SK-N-SH (cell line): ENCODE measurements around the gene TM4SF4. TPM values are rescaled to one million over a fixed set of nuclear protein-coding genes. Genes with fewer than 3 reads are reported as not detected.
A peak's percentile ranks its signal among the peaks of the same experiment; 100 is the strongest.

Experiments
- CTCF ChIA-PET: fragments of 300-600, 350-600 bp; formaldehyde crosslinking; extraction: SDS; loops from one replicate; lab custom pipeline; 2021; lab: Yijun Ruan, JAX
- POLR2A ChIA-PET: fragments of 350-600 bp; sonication (Branson Sonifier 250); formaldehyde crosslinking; extraction: SDS; loops from one replicate; lab custom pipeline; 2020; ENCODE audit warnings: antibody characterized with exemption, inconsistent platforms; lab: Yijun Ruan, JAX
- DNase-seq: peaks from one replicate; pipeline ENCODE4 v3.0.0; 2012
- H2AFZ ChIP-seq: fragments of 200-600 bp; sonication (generic); 2 replicates; pipeline ENCODE4 v1.8.1; 2016; ENCODE audit warnings: antibody characterized with exemption, mild to moderate bottlenecking, low read depth
- H3F3A ChIP-seq: fragments of 200-600 bp; sonication (generic); replicated peaks from 2 replicates; pipeline ENCODE3; 2016; ENCODE audit warnings: antibody characterized with exemption, mild to moderate bottlenecking; ENCODE audit not compliant: insufficient read depth
- H3K27ac ChIP-seq, 2 experiments: fragments of 200-500 bp in 1 of 2; fragments of 200-600 bp in 1 of 2; sonication (Bioruptor generic) in 1 of 2; sonication (generic), shearing (Covaris generic) in 1 of 2; 2 replicates each; pipeline versions ENCODE4 v1.5.1 to v1.6.1; 2014 to 2016; ENCODE audit warnings: low read depth in 2 of 2, inconsistent platforms in 1 of 2, low read length in 1 of 2, mild to moderate bottlenecking in 1 of 2, mixed read lengths in 1 of 2
- H3K27me3 ChIP-seq: fragments of 200-600 bp; sonication (generic), shearing (Covaris generic); 2 replicates; pipeline ENCODE4 v1.6.1; 2016; ENCODE audit warnings: mixed run types; ENCODE audit not compliant: insufficient read depth
- H3K36me3 ChIP-seq, 2 experiments: fragments of 200-500 bp in 1 of 2; fragments of 200-600 bp in 1 of 2; sonication (Bioruptor generic) in 1 of 2; sonication (generic) in 1 of 2; replicated peaks in 1 of 2; 2 replicates each; pipeline versions ENCODE3 to v1.5.1; 2014 to 2016; ENCODE audit warnings: low read length in 1 of 2, mild to moderate bottlenecking in 1 of 2; ENCODE audit not compliant: insufficient read depth in 2 of 2, control insufficient read depth in 1 of 2
- H3K4me1 ChIP-seq, 2 experiments: fragments of 200-500 bp in 1 of 2; fragments of 200-600 bp in 1 of 2; sonication (Bioruptor generic) in 1 of 2; sonication (generic), shearing (Covaris generic) in 1 of 2; 2 replicates each; pipeline versions ENCODE4 v1.5.1 to v1.6.1; 2014 to 2016; ENCODE audit warnings: low read depth in 1 of 2, low read length in 1 of 2, mixed run types in 1 of 2; ENCODE audit not compliant: insufficient read depth in 2 of 2, control insufficient read depth in 1 of 2
- H3K4me2 ChIP-seq: fragments of 200-600 bp; sonication (generic), shearing (Covaris generic); 2 replicates; pipeline ENCODE4 v1.6.1; 2017; ENCODE audit warnings: mixed run types
- H3K4me3 ChIP-seq, 2 experiments: fragments of 200-500 bp in 1 of 2; fragments of 200-600 bp in 1 of 2; sonication (Bioruptor generic) in 1 of 2; sonication (generic), shearing (Covaris generic) in 1 of 2; 2 replicates each; pipeline versions ENCODE4 v1.5.1 to v1.8.1; 2014 to 2016; ENCODE audit warnings: low read depth in 2 of 2, inconsistent platforms in 1 of 2, low read length in 1 of 2, mild to moderate bottlenecking in 1 of 2, mixed read lengths in 1 of 2, moderate library complexity in 1 of 2
- H3K79me2 ChIP-seq: fragments of 200-600 bp; sonication (generic); 2 replicates; pipeline ENCODE4 v1.8.1; 2017; ENCODE audit warnings: mild to moderate bottlenecking; ENCODE audit not compliant: insufficient read depth
- H3K9ac ChIP-seq: fragments of 200-600 bp; sonication (generic); 2 replicates; pipeline ENCODE4 v1.6.1; 2017; ENCODE audit warnings: mixed run types
- H3K9me2 ChIP-seq: fragments of 200-600 bp; sonication (generic); 2 replicates; pipeline ENCODE4 v1.6.1; 2017; ENCODE audit warnings: mixed run types
- H3K9me3 ChIP-seq: fragments of 200-600 bp; sonication (generic); 2 replicates; pipeline ENCODE4 v1.6.1; 2017; ENCODE audit warnings: mixed run types, mild to moderate bottlenecking, moderate library complexity
- H4K20me1 ChIP-seq: fragments of 200-600 bp; sonication (generic); 2 replicates; pipeline ENCODE4 v1.6.1; 2017; ENCODE audit warnings: mild to moderate bottlenecking, mixed run types; ENCODE audit not compliant: insufficient read depth
- CHD2 ChIP-seq: fragments of 150-350 bp; IDR thresholded peaks from 2 replicates; pipeline ENCODE4 v1.6.1; 2018; ENCODE audit warnings: low read length; ENCODE audit not compliant: partially characterized antibody
- CTCF ChIP-seq: fragments of 200-600 bp; sonication (generic); IDR thresholded peaks from 2 replicates; pipeline ENCODE4 v1.6.1; 2017; ENCODE audit warnings: antibody characterized with exemption, mild to moderate bottlenecking, moderate library complexity
- ELF1 ChIP-seq: IDR thresholded peaks from 2 replicates; pipeline ENCODE4 v1.4.0; 2012
- EP300 ChIP-seq, 2 experiments: IDR thresholded peaks; 2 replicates each; pipeline versions ENCODE4 v1.4.0 to v1.6.1; 2012; ENCODE audit warnings: borderline replicate concordance in 1 of 2, low read depth in 1 of 2, low read length in 1 of 2
- FOSL2 ChIP-seq: IDR thresholded peaks from 2 replicates; pipeline ENCODE4 v1.4.0; 2012; ENCODE audit warnings: low read depth, mild to moderate bottlenecking, moderate library complexity, borderline replicate concordance
- FOXM1 ChIP-seq: IDR thresholded peaks from 2 replicates; pipeline ENCODE4 v1.4.0; 2012; ENCODE audit warnings: low read depth, mild to moderate bottlenecking
- GABPA ChIP-seq: IDR thresholded peaks from 2 replicates; pipeline ENCODE4 v1.4.0; 2012; ENCODE audit warnings: low read depth, mild to moderate bottlenecking
- GATA2 ChIP-seq: sonication (generic); formaldehyde crosslinking; IDR thresholded peaks from 2 replicates; pipeline ENCODE4 v1.5.0; 2020; ENCODE audit warnings: mild to moderate bottlenecking, missing genetic modification reagents
- JUND ChIP-seq: IDR thresholded peaks from 2 replicates; pipeline ENCODE4 v1.4.0; 2012
- MEF2A ChIP-seq: IDR thresholded peaks from 2 replicates; pipeline ENCODE4 v1.4.0; 2012; ENCODE audit warnings: low read depth, borderline replicate concordance
- MXI1 ChIP-seq: IDR thresholded peaks from 2 replicates; pipeline ENCODE4 v1.6.1; 2012; ENCODE audit warnings: mild to moderate bottlenecking, low read depth, low read length, improper control_type of control experiment
- POLR2AphosphoS5 ChIP-seq: IDR thresholded peaks from 2 replicates; pipeline ENCODE4 v1.6.1; 2012; ENCODE audit warnings: low read depth, low read length
- RCOR1 ChIP-seq: fragments of 150-350 bp; IDR thresholded peaks from 2 replicates; pipeline ENCODE4 v1.6.1; 2017; ENCODE audit warnings: antibody characterized with exemption, low read length
- RFX5 ChIP-seq: IDR thresholded peaks from 2 replicates; pipeline ENCODE4 v1.6.1; 2012; ENCODE audit warnings: mild to moderate bottlenecking, improper control_type of control experiment, low read length
- RXRA ChIP-seq: IDR thresholded peaks from 2 replicates; pipeline ENCODE4 v1.4.0; 2012; ENCODE audit warnings: low read depth, mild to moderate bottlenecking, borderline replicate concordance
- SMC3 ChIP-seq: IDR thresholded peaks from 2 replicates; pipeline ENCODE4 v1.6.1; 2012; ENCODE audit warnings: low read depth, low read length, improper control_type of control experiment
- TAF1 ChIP-seq: IDR thresholded peaks from 2 replicates; pipeline ENCODE4 v1.6.1; 2012; ENCODE audit warnings: low read depth, mild to moderate bottlenecking, low read length, moderate library complexity, borderline replicate concordance
- TCF12 ChIP-seq: IDR thresholded peaks from 2 replicates; pipeline ENCODE4 v1.4.0; 2012
- TEAD4 ChIP-seq: IDR thresholded peaks from 2 replicates; pipeline ENCODE4 v1.4.0; 2012; ENCODE audit warnings: mild to moderate bottlenecking, borderline replicate concordance; ENCODE audit not compliant: insufficient read depth
- WGBS: methylation state at CpG from one replicate; pipeline ENCODE4 v1.1.6; 2017; ENCODE audit warnings: low lambda C conversion rate; 5-methylcytosine and 5-hydroxymethylcytosine counted together
- polyA plus RNA-seq, 3 experiments: library from polyadenylated mRNA; depleted of rRNA; stranded (reverse); fragments of >200 nt; gene quantifications; 2 replicates each; pipeline ENCODE4 v1.2.3, GENCODE V29; 2012

TM4SF4 gene
- polyA plus RNA-seq, 1 of the 3 experiments (the other 2 are of a cell fraction), result 0.08 TPM

- ChIA-PET POLR2A (no interaction called here), CTCF (interaction anchor here (2.3 kb wide), 1 partner anchor 48 kb away, joined by 8 read pairs; no protein-coding TSS in a partner anchor)
- 76% methylated on average over 2 of the region's 2 CpGs for WGBS
- H3K9me2 ChIP-seq, result no peaks in the 10 kb centered on the region
- no peak overlapping the region for H3K27ac ChIP-seq
- H3K4me2 ChIP-seq, result no peak overlapping the region
- DNase-seq, result no peak
- H3K4me3 ChIP-seq, result no peak overlapping the region
- peaks cover 0 to 4% of the 10 kb centered on the region in 2 experiments; a peak in 1 of 4 replicates for H3K4me1 ChIP-seq
- 0 out of 2 replicates have a peak overlapping the region, but pooled peaks have one; percentile 26 for H2AFZ ChIP-seq
- no peaks in the 10 kb centered on the region for H3K36me3 ChIP-seq
- H3K9ac ChIP-seq, result no peak overlapping the region
- no peaks in the 10 kb centered on the region for H3K27me3 ChIP-seq
- no peaks in the 10 kb centered on the region for H3K9me3 ChIP-seq
- no peak for TF ChIP-seq ELF1
- no peak for TF ChIP-seq TEAD4
- TF ChIP-seq, all 33 proteins: peak for 0
- Histone ChIP-seq H3K79me2 (no peaks in the 10 kb centered on the region), H3F3A (no peaks in the 10 kb centered on the region), H4K20me1 (no peaks in the 10 kb centered on the region)
Observed at GRCh38 chr3:149432149-149432548, 42.3 kb upstream of the TM4SF4 start.

- POLR2A ChIA-PET, result no interaction called here
- H3K9ac ChIP-seq, result no peak overlapping the region
- no peaks in the 10 kb centered on the region for H3K9me3 ChIP-seq
Observed at GRCh38 chr3:149435996-149436885, 38.3 kb upstream of the TM4SF4 start.

GRCh38 chr3:149437286-149437685 is 37.2 kb upstream of the TM4SF4 start:
- no peaks in the 10 kb centered on the region for H3K9me3 ChIP-seq
- H3K79me2 ChIP-seq, result no peaks in the 10 kb centered on the region
- no peak overlapping the region for H2AFZ ChIP-seq
- WGBS, result 82% methylated on average over 3 of the region's 3 CpGs
- H3K9ac ChIP-seq, result no peak overlapping the region
- no peak overlapping the region for H3K4me2 ChIP-seq
- no peaks in the 10 kb centered on the region for H4K20me1 ChIP-seq
- H3K36me3 ChIP-seq, result no peaks in the 10 kb centered on the region
- ChIA-PET CTCF (no interaction called here), POLR2A (no interaction called here)
- 0 out of 4 replicates have a peak, but pooled peaks cover 0 to under 1% of the 10 kb centered on the region in 2 experiments for H3K4me1 ChIP-seq
- no peaks in the 10 kb centered on the region for H3K27me3 ChIP-seq
- no peaks in the 10 kb centered on the region for H3K9me2 ChIP-seq
- peaks cover 2% of the 10 kb centered on the region for H3F3A ChIP-seq
- no peak overlapping the region for H3K4me3 ChIP-seq
- no peak overlapping the region for H3K27ac ChIP-seq
- DNase-seq, result no peak
- TF ChIP-seq MXI1 (no peak), ELF1 (no peak), SMC3 (no peak), TEAD4 (no peak), TCF12 (no peak), MEF2A (no peak), RXRA (no peak), RCOR1 (no peak), POLR2AphosphoS5 (no peak), JUND (no peak), FOSL2 (no peak), TAF1 (no peak), EP300 (IDR thresholded peaks at IDR 0.05; ENCODE audit: borderline replicate concordance in 1 of 2, low read depth in 1 of 2, low read length in 1 of 2) (no peak), GATA2 (CRISPR knock-in tag) (no peak), GABPA (no peak), CTCF (no peak), CHD2 (no peak), RFX5 (no peak), FOXM1 (no peak)

More at GRCh38 chr3:149435996-149436885, 38.3 kb upstream of the TM4SF4 start:
- Histone ChIP-seq H3F3A (no peaks in the 10 kb centered on the region), H3K36me3 (no peaks in the 10 kb centered on the region), H3K9me2 (no peaks in the 10 kb centered on the region), H3K4me2 (no peak overlapping the region), H3K27ac (no peak overlapping the region), H4K20me1 (no peaks in the 10 kb centered on the region), H2AFZ (no peak overlapping the region), H3K4me1 (no peaks in the 10 kb centered on the region), H3K27me3 (no peaks in the 10 kb centered on the region), H3K79me2 (no peaks in the 10 kb centered on the region), H3K4me3 (no peak overlapping the region)
- DNase-seq, result no peak
- WGBS, result 80% methylated on average over 6 of the region's 6 CpGs
- TF ChIP-seq ELF1 (no peak), CHD2 (no peak)
- CTCF ChIA-PET, result interaction anchor here (1.5 kb wide), 1 partner anchor 44 kb away, joined by 5 read pairs; no protein-coding TSS in a partner anchor
